Activated naive CD4-positive, alpha-beta T cell treated with anti-CD3 and anti-CD28 coated beads, Interleukin-2, amount 50 U/mL, for 72 hours (primary cell): ENCODE data around the gene PHETA1. TPM values are rescaled to one million over a fixed set of nuclear protein-coding genes. Genes with fewer than 3 reads are reported as not detected.
A peak's percentile ranks its signal among the peaks of the same experiment; 100 is the strongest.

ENCODE experiments used
- ATAC-seq, 2 donors: fragments of 150-1000 bp; cut with Tn5 transposase; 2 replicates each; pipeline ENCODE4 v1.10.0; 2021; ENCODE audit warnings: mild to moderate bottlenecking in 2 of 2, moderate library complexity in 2 of 2
- DNase-seq, 2 donors: peaks; one replicate each; pipeline ENCODE4 v3.0.0; 2021 to 2022; ENCODE audit warnings: low spot score in 2 of 2
- H3K27ac Mint-ChIP-seq, 2 donors: one replicate each; pipeline ENCODE4 v1.8.0; 2022; ENCODE audit warnings: mild to moderate bottlenecking in 2 of 2, mixed read lengths in 2 of 2
- H3K36me3 Mint-ChIP-seq, 2 donors: one replicate each; pipeline ENCODE4 v1.8.0; 2022; ENCODE audit warnings: mixed read lengths in 2 of 2
- H3K9me3 Mint-ChIP-seq, 2 donors: one replicate each; pipeline ENCODE4 v1.8.0; 2022; ENCODE audit warnings: mixed read lengths in 2 of 2
- total RNA-seq, 2 donors: library from RNA; stranded (reverse); gene quantifications; one replicate each; pipeline ENCODE4 v1.2.3, GENCODE V29; 2022

PHETA1 gene
- total RNA-seq, 2 donors from 2014 or later, result 0.64 to 1.5 TPM

- Mint-ChIP-seq H3K27ac (no peak overlapping the region), H3K36me3 (no peaks in the 10 kb centered on the region), H3K9me3 (no peaks in the 10 kb centered on the region)
- no peak for DNase-seq
- no peak for ATAC-seq
Measured at GRCh38 chr12:111327474-111327873, 41.4 kb downstream of the PHETA1 start.

- DNase-seq, result no peak
- Mint-ChIP-seq H3K36me3 (no peaks in the 10 kb centered on the region), H3K9me3 (no peaks in the 10 kb centered on the region), H3K27ac (no peak overlapping the region)
- ATAC-seq, result no peak
Measured at GRCh38 chr12:111322336-111323250, 46.3 kb downstream of the PHETA1 start.

- Mint-ChIP-seq H3K27ac (no peak overlapping the region), H3K9me3 (no peaks in the 10 kb centered on the region), H3K36me3 (no peaks in the 10 kb centered on the region)
- ATAC-seq, result no peak
- DNase-seq, result no peak
Measured at GRCh38 chr12:111321317-111321716, 47.6 kb downstream of the PHETA1 start.

DNA sequence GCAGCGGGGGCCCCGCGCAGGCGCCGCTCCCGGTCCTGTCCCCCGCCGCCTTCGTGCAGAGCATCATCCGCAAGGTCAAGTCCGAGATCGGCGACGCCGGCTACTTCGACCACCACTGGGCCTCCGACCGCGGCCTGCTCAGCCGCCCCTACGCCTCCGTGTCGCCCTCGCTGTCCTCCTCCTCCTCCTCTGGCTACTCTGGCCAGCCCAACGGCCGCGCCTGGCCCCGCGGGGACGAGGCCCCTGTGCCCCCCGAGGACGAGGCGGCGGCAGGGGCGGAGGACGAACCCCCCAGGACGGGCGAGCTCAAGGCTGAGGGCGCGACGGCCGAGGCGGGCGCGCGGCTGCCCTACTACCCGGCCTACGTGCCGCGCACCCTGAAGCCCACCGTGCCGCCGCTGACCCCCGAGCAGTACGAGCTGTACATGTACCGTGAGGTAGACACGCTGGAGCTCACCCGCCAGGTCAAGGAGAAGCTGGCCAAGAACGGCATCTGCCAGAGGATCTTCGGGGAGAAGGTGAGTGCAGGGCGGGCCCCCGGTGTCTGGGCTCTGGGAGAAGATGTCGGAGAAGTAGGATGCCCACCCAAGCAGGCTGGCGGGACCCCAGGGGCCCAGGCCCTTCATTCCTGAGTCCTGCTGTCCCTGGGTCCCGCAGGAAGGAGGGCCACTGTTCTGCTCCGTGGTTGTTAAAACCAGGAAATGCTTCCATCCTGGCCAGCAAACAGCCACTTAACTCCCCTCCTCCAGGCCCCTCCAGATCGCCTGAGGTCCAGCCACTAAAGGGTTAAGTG, 48.4 kb downstream of the PHETA1 start:
- ATAC-seq, result no peak
- H3K36me3 Mint-ChIP-seq, result no peaks in the 10 kb centered on the region
- no peak overlapping the region for H3K27ac Mint-ChIP-seq
- DNase-seq, result no peak
- H3K9me3 Mint-ChIP-seq, result no peaks in the 10 kb centered on the region

- H3K36me3 Mint-ChIP-seq, result no peaks in the 10 kb centered on the region
- H3K9me3 Mint-ChIP-seq, result no peaks in the 10 kb centered on the region
- H3K27ac Mint-ChIP-seq, result no peak overlapping the region
- ATAC-seq (no peak), DNase-seq (no peak)
Measured at GRCh38 chr12:111319600-111320257, 49.2 kb downstream of the PHETA1 start.

DNA sequence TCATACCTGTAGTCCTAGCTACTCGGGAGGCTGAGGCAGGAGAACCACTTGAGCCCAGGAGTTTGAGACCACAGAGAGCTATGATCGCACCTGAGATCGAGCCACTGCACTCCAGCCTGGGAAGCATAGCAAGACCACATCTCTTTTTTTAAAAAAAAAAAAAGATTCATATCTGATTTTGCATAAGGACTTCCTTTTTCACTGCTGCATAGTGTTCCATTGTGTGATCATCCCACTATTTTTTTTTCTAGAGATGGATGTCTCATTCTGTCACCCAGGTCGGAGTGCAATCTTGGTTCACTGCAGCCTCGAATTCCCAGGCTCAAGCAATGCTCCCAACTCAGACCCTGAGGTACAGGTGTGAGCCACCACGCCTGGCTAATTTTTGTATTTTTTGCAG, 50.4 kb downstream of the PHETA1 start:
- Mint-ChIP-seq H3K36me3 (no peaks in the 10 kb centered on the region), H3K9me3 (no peaks in the 10 kb centered on the region), H3K27ac (no peak overlapping the region)
- DNase-seq, result no peak
- ATAC-seq, result no peak

GRCh38 chr12:111316671-111317070, 52.2 kb downstream of the PHETA1 start:
- Mint-ChIP-seq H3K36me3 (no peaks in the 10 kb centered on the region), H3K27ac (no peak overlapping the region), H3K9me3 (no peaks in the 10 kb centered on the region)
- DNase-seq, result no peak
- no peak for ATAC-seq

GRCh38 chr12:111314953-111315539, 53.8 kb downstream of the PHETA1 start:
- no peaks in the 10 kb centered on the region for H3K9me3 Mint-ChIP-seq
- H3K36me3 Mint-ChIP-seq, result no peaks in the 10 kb centered on the region
- ATAC-seq (no peak), DNase-seq (no peak)
- H3K27ac Mint-ChIP-seq, result peak overlapping the region in 1 of 2 donors; percentile 57

DNA sequence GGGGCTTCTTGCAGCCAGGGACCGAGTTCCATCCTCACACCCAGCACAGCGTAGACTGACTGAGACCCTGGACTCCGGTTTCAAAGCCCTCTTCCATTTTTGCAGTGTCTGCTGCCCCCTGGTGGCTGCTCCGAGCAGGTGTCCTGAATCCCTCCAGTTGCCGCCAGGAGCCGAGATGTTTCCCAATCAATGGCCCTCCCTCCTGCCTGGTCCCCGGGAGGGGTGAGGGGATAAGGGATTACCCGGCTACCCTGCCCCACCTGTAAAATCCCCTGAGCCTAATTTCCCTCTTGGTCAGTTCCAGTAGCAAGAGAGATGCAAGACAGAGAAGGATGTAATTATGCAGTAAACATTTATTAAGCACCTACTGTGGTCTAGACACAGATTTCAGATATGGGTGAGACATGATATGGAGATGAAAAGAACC, 55.0 kb downstream of the PHETA1 start:
- H3K36me3 Mint-ChIP-seq, result no peaks in the 10 kb centered on the region
- no peak overlapping the region for H3K27ac Mint-ChIP-seq
- ATAC-seq (peak; percentile 64 to 79), DNase-seq (peak; percentile 66 to 74)
- peaks cover 0 to 5% of the 10 kb centered on the region in 2 donors for H3K9me3 Mint-ChIP-seq

- DNase-seq (no peak), ATAC-seq (no peak)
- H3K27ac Mint-ChIP-seq, result no peak overlapping the region
- H3K36me3 Mint-ChIP-seq, result peaks cover 0 to under 1% of the 10 kb centered on the region in 2 donors
- H3K9me3 Mint-ChIP-seq, result peaks cover 0 to 5% of the 10 kb centered on the region in 2 donors
Measured at GRCh38 chr12:111312708-111313107, 56.2 kb downstream of the PHETA1 start.

DNA sequence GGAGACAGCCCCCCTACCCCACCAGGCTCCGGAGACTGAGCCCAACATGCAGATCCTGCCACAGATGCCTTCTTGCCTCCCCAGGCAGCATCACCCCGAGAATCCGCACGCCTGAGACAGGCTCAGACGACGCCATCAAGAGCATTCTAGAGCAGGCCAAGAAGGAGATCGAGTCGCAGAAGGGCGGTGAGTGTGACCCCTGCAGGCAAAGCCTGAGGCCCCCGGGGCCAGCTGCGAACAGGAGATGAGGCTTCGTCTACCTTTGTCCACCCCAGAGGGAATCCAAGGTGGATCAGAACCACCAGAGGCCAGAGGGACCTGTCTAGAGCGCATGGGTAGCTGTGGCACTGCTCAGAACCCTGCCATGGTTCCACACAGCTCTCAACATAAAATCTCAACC, 56.9 kb downstream of the PHETA1 start:
- no peak for ATAC-seq
- no peak for DNase-seq
- Mint-ChIP-seq H3K9me3 (peaks cover 0 to 5% of the 10 kb centered on the region in 2 donors), H3K27ac (no peak overlapping the region), H3K36me3 (peaks cover 0 to 7% of the 10 kb centered on the region in 2 donors)

- H3K27ac Mint-ChIP-seq, result no peak overlapping the region
- ATAC-seq (no peak), DNase-seq (no peak)
- peaks cover under 1 to 12% of the 10 kb centered on the region in 2 donors for H3K36me3 Mint-ChIP-seq
- peaks cover 5% of the 10 kb centered on the region in 2 donors for H3K9me3 Mint-ChIP-seq
Measured at GRCh38 chr12:111311011-111311410, 57.9 kb downstream of the PHETA1 start.

Other genes starting within 250 kb of the PHETA1 start
- gene SH2B3, start 36.8 kb upstream of the PHETA1 start, total RNA-seq, result 10 to 100 TPM; 18.0 to 24.6 TPM
- gene ATXN2, start 230.2 kb upstream of the PHETA1 start, total RNA-seq, result 10 to 100 TPM; 51.6 to 63.3 TPM